Liver (tissue), 9 donors: Measurements from ENCODE around the gene STK39. TPM values are rescaled to one million over a fixed set of nuclear protein-coding genes. Genes with fewer than 3 reads are reported as not detected.

ENCODE experiments used
- DNase-seq: peaks from one replicate; pipeline ENCODE4 v3.0.0-alpha.2; 2017; ENCODE audit warnings: low spot score
- H3K27ac ChIP-seq, 2 donors: one replicate each; pipeline ENCODE4 v1.7.0; 2013; ENCODE audit warnings: inconsistent platforms in 2 of 2, low read length in 2 of 2, control low read depth in 1 of 2, low read depth in 1 of 2, mild to moderate bottlenecking in 1 of 2
- H3K27me3 ChIP-seq, 4 donors: one replicate each; pipeline versions ENCODE4 v1.6.1 to v1.7.0; 2013; ENCODE audit warnings: low read length in 3 of 4, inconsistent platforms in 1 of 4, mild to moderate bottlenecking in 1 of 4, moderate library complexity in 1 of 4; ENCODE audit not compliant: control insufficient read depth in 4 of 4, insufficient read depth in 4 of 4
- H3K36me3 ChIP-seq, 4 donors: one replicate each; pipeline versions ENCODE4 v1.6.1 to v1.7.0; 2013; ENCODE audit warnings: low read length in 3 of 4, mild to moderate bottlenecking in 3 of 4, low read depth in 1 of 4, moderate library complexity in 1 of 4; ENCODE audit not compliant: control insufficient read depth in 4 of 4, insufficient read depth in 3 of 4
- H3K4me1 ChIP-seq, 4 donors: one replicate each; pipeline versions ENCODE4 v1.6.1 to v1.7.0; 2013; ENCODE audit warnings: low read length in 3 of 4, mild to moderate bottlenecking in 3 of 4, moderate library complexity in 1 of 4; ENCODE audit not compliant: control insufficient read depth in 4 of 4, insufficient read depth in 4 of 4
- H3K4me3 ChIP-seq, 3 donors: one replicate each; pipeline versions ENCODE4 v1.6.1 to v1.7.0; 2013; ENCODE audit warnings: low read length in 3 of 3, control low read depth in 1 of 3, low read depth in 1 of 3, mild to moderate bottlenecking in 1 of 3
- H3K9ac ChIP-seq, 2 donors: one replicate each; pipeline ENCODE4 v1.7.0; 2013; ENCODE audit warnings: low read length in 2 of 2, mild to moderate bottlenecking in 2 of 2, moderate library complexity in 2 of 2, control low read depth in 1 of 2, low read depth in 1 of 2
- H3K9me3 ChIP-seq, 4 donors: one replicate each; pipeline versions ENCODE4 v1.6.1 to v1.7.0; 2013; ENCODE audit warnings: low read length in 3 of 4; ENCODE audit not compliant: control insufficient read depth in 4 of 4
- ATF3 ChIP-seq: IDR thresholded peaks from 2 replicates; pipeline ENCODE4 v1.6.1; 2016; ENCODE audit warnings: antibody characterized with exemption
- EGR1 ChIP-seq, 2 donors: IDR thresholded peaks; 2 replicates each; pipeline ENCODE4 v1.6.1; 2016 to 2018; ENCODE audit warnings: antibody characterized with exemption in 2 of 2, low read depth in 2 of 2
- FOXA1 ChIP-seq: IDR thresholded peaks from 2 replicates; pipeline ENCODE4 v1.6.1; 2016; ENCODE audit warnings: antibody characterized with exemption
- GABPA ChIP-seq, 2 donors: IDR thresholded peaks in 1 of 2; conservative IDR thresholded peaks in 1 of 2; 2 replicates each; pipeline ENCODE4 v1.6.1; 2016; ENCODE audit warnings: antibody characterized with exemption in 2 of 2, mild to moderate bottlenecking in 1 of 2, moderate library complexity in 1 of 2
- HNF4A ChIP-seq, 2 donors: conservative IDR thresholded peaks; 2 replicates each; pipeline ENCODE4 v1.6.1; 2016; ENCODE audit warnings: antibody characterized with exemption in 2 of 2, mild to moderate bottlenecking in 2 of 2
- HNF4G ChIP-seq: IDR thresholded peaks from 2 replicates; pipeline ENCODE4 v1.6.1; 2016; ENCODE audit warnings: antibody characterized with exemption
- JUND ChIP-seq, 2 donors: IDR thresholded peaks; 2 replicates each; pipeline ENCODE4 v1.6.1; 2016; ENCODE audit warnings: antibody characterized with exemption in 2 of 2
- MAX ChIP-seq: IDR thresholded peaks from 2 replicates; pipeline ENCODE4 v1.6.1; 2016; ENCODE audit warnings: antibody characterized with exemption
- NR2F2 ChIP-seq: IDR thresholded peaks from 2 replicates; pipeline ENCODE4 v1.6.1; 2016; ENCODE audit warnings: antibody characterized with exemption
- RAD21 ChIP-seq, 2 donors: IDR thresholded peaks; 2 replicates each; pipeline ENCODE4 v1.6.1; 2016; ENCODE audit warnings: antibody characterized with exemption in 2 of 2, mild to moderate bottlenecking in 2 of 2
- REST ChIP-seq: IDR thresholded peaks from 2 replicates; pipeline ENCODE4 v1.6.1; 2016; ENCODE audit warnings: antibody characterized with exemption, mild to moderate bottlenecking
- RXRA ChIP-seq, 2 donors: IDR thresholded peaks; 2 replicates each; pipeline ENCODE4 v1.6.1; 2017 to 2018; ENCODE audit warnings: antibody characterized with exemption in 2 of 2, mild to moderate bottlenecking in 1 of 2
- SP1 ChIP-seq: IDR thresholded peaks from 2 replicates; pipeline ENCODE4 v1.6.1; 2018; ENCODE audit warnings: antibody characterized with exemption, mild to moderate bottlenecking
- YY1 ChIP-seq: IDR thresholded peaks from 2 replicates; pipeline ENCODE4 v1.6.1; 2016; ENCODE audit warnings: antibody characterized with exemption, mild to moderate bottlenecking
- ZBTB33 ChIP-seq: IDR thresholded peaks from 2 replicates; pipeline ENCODE4 v1.6.1; 2016; ENCODE audit warnings: antibody characterized with exemption
- WGBS: extraction: QIAGEN DNeasy Blood & Tissue Kit; methylation state at CpG from one replicate; pipeline ENCODE4 v1.1.7; 2013; 5-methylcytosine and 5-hydroxymethylcytosine counted together
- polyA plus RNA-seq, 2 donors: library from polyadenylated mRNA; stranded (reverse) in 1 of 2; unstranded in 1 of 2; fragments of 200-250 nt in 1 of 2; fragments of >200 nt in 1 of 2; fragmentation: Nextera tagmentation in 1 of 2; extraction: Ambion mirVana in 1 of 2; gene quantifications; one replicate each; pipeline versions ENCODE4 v1.2.1 to v1.2.3, GENCODE V29; 2013 to 2015
- total RNA-seq, 2 donors: library from RNA; depleted of rRNA; stranded (reverse); fragments of >200 nt; gene quantifications; one replicate each; pipeline ENCODE4 v1.2.3, GENCODE V29; 2014
- TF ChIP-seq, protein P1 (sequence below): fragments of 150-350 bp; IDR thresholded peaks from 2 replicates; pipeline ENCODE4 v1.5.1; 2017; ENCODE audit warnings: improper control_type of control experiment, low read depth, low read length; ENCODE audit not compliant: missing input control
- donor health status: healthy.
- donor health status: healthy.
- donor health status: healthy.
- donor health status: healthy.
- donor health status: healthy.

The STK39 gene
- total and polyA plus RNA-seq, 4 donors: 0.29 to 1.8 (median 0.73) TPM

DNA sequence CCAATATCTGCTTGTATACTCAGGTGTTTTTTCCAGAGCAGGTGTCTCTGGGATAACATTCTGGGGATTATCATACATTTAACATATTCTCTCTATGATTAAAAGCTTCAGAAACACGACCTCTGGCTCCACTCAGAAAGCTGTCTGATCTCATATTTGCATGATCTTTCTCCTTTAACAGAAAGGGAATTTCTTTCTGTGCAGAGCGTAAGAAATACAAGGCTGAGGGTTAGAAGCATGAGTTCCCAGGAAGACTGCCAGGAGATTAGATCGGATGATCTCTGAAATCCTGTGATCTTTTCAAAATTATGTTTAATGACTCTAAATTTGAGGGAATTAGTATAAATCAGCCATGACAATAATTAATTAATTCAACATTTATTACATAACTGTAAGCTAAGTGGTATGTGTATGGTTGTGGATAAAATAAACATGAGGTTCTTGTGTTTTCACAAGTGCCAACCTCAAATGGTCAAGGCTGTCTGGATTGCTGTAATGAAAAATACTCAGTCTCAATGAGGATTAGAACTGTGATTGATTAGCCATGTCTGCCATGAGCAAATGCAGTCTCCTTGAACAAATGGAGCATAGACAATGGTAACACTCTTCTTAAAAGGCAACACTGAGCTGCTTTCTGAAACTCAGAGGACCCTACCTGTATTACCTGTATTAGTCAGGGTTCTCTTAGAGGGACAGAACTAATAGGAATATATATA, 304.9 kb downstream of the STK39 start:
- Histone ChIP-seq H3K36me3 (no peaks in the 10 kb centered on the region), H3K9me3 (no peaks in the 10 kb centered on the region), H3K4me1 (no peaks in the 10 kb centered on the region), H3K9ac (no peak overlapping the region), H3K27ac (no peak overlapping the region), H3K4me3 (no peak overlapping the region), H3K27me3 (peaks cover 0 to 2% (median 0%) of the 10 kb centered on the region in 4 donors)
- 70% methylated on average over 3 of the region's 3 CpGs for WGBS
- DNase-seq: no peak
- TF ChIP-seq HNF4G (no peak), FOXA1 (no peak), ZBTB33 (no peak), ATF3 (no peak), JUND (IDR thresholded peaks at IDR 0.05) (no peak), RXRA (IDR thresholded peaks at IDR 0.05) (no peak), RAD21 (IDR thresholded peaks at IDR 0.05) (no peak), GABPA (IDR thresholded peaks at IDR 0.05 in 1 of 2, conservative IDR thresholded peaks at IDR 0.05 in 1 of 2) (no peak), HNF4A (conservative IDR thresholded peaks at IDR 0.05) (no peak), REST (no peak), NR2F2 (no peak), EGR1 (IDR thresholded peaks at IDR 0.05; ENCODE audit: low read depth in 2 of 2) (no peak), MAX (no peak), SP1 (no peak), YY1 (no peak)
- TF ChIP-seq, protein P1, sequence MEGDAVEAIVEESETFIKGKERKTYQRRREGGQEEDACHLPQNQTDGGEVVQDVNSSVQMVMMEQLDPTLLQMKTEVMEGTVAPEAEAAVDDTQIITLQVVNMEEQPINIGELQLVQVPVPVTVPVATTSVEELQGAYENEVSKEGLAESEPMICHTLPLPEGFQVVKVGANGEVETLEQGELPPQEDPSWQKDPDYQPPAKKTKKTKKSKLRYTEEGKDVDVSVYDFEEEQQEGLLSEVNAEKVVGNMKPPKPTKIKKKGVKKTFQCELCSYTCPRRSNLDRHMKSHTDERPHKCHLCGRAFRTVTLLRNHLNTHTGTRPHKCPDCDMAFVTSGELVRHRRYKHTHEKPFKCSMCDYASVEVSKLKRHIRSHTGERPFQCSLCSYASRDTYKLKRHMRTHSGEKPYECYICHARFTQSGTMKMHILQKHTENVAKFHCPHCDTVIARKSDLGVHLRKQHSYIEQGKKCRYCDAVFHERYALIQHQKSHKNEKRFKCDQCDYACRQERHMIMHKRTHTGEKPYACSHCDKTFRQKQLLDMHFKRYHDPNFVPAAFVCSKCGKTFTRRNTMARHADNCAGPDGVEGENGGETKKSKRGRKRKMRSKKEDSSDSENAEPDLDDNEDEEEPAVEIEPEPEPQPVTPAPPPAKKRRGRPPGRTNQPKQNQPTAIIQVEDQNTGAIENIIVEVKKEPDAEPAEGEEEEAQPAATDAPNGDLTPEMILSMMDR: no peak
